Breast epithelium (tissue), 4 donors: ENCODE data around the gene ATP1B1. TPM values are rescaled to one million over a fixed set of nuclear protein-coding genes. Genes with fewer than 3 reads are reported as not detected.

ENCODE experiments used
- DNase-seq, 2 donors: peaks; one replicate each; pipeline ENCODE4 v3.0.0-alpha.2; 2019; ENCODE audit warnings: low spot score in 2 of 2
- H3K27ac ChIP-seq, 2 donors: fragments of 200-600 bp; sonication (generic) in 1 of 2; one replicate each; pipeline ENCODE4 v1.5.1; 2016 to 2019; ENCODE audit warnings: mild to moderate bottlenecking in 1 of 2
- H3K27me3 ChIP-seq, 2 donors: fragments of 200-600 bp; sonication (generic) in 1 of 2; one replicate each; pipeline versions ENCODE4 v1.5.1 to v1.6.0; 2017 to 2019; ENCODE audit warnings: control low read depth in 1 of 2, mild to moderate bottlenecking in 1 of 2
- H3K36me3 ChIP-seq: fragments of 200-600 bp; one replicate; pipeline ENCODE4 v1.5.1; 2019
- H3K4me1 ChIP-seq, 2 donors: fragments of 200-600 bp; sonication (generic); one replicate each; pipeline ENCODE4 v1.5.1; 2016 to 2019; ENCODE audit warnings: control low read depth in 1 of 2
- H3K4me3 ChIP-seq, 3 donors: fragments of 200-600 bp; sonication (generic); 1 replicate in 2 of 3; 2 replicates in 1 of 3; pipeline ENCODE4 v1.5.1; 2016 to 2019; ENCODE audit warnings: mild to moderate bottlenecking in 3 of 3, moderate library complexity in 2 of 3
- H3K9me3 ChIP-seq, 2 donors: fragments of 200-600 bp; sonication (generic) in 1 of 2; one replicate each; pipeline ENCODE4 v1.5.1; 2016 to 2019; ENCODE audit warnings: control low read depth in 1 of 2
- CTCF ChIP-seq, 3 donors: fragments of 450-650 bp; IDR thresholded peaks; one replicate each; pipeline ENCODE4 v1.5.1; 2016 to 2017; ENCODE audit warnings: antibody characterized with exemption in 3 of 3, mild to moderate bottlenecking in 3 of 3, moderate library complexity in 3 of 3
- POLR2A ChIP-seq: fragments of 450-650 bp; IDR thresholded peaks from one replicate; pipeline ENCODE4 v1.6.1; 2016; ENCODE audit warnings: antibody characterized with exemption, mild to moderate bottlenecking, moderate library complexity
- POLR2AphosphoS5 ChIP-seq, 3 donors: sonication (generic); formaldehyde crosslinking; IDR thresholded peaks; one replicate each; pipeline ENCODE4 v1.6.1; 2017; ENCODE audit warnings: antibody characterized with exemption in 3 of 3
- intact Hi-C: fragments of 100-400 bp; cut with DNase I; formaldehyde crosslinking; loops from one replicate; pipeline ENCODE4 v1.15.1; 2023; ENCODE audit warnings: low total_unique reads
- total RNA-seq, 3 donors: library from RNA; depleted of rRNA; stranded (reverse); fragments of >200 nt; gene quantifications; one replicate each; pipeline ENCODE4 v1.1.0, GENCODE V29; 2016

Gene ATP1B1
- total RNA-seq, 3 donors from 2014 or later, result 21.8 to 173 (median 46.9) TPM

GRCh38 chr1:169129109-169129784 is 22.8 kb downstream of the ATP1B1 start:
- Histone ChIP-seq H3K27ac (no peak overlapping the region), H3K4me1 (no peaks in the 10 kb centered on the region), H3K27me3 (no peaks in the 10 kb centered on the region), H3K36me3 (no peaks in the 10 kb centered on the region), H3K4me3 (no peak overlapping the region), H3K9me3 (no peaks in the 10 kb centered on the region)
- TF ChIP-seq CTCF (IDR thresholded peaks at IDR 0.05) (no peak), POLR2A (no peak), POLR2AphosphoS5 (IDR thresholded peaks at IDR 0.05) (no peak)
- intact Hi-C loops, result no loop called here
- DNase-seq, result no peak

- Histone ChIP-seq H3K4me1 (no peaks in the 10 kb centered on the region), H3K4me3 (no peak overlapping the region), H3K36me3 (no peaks in the 10 kb centered on the region), H3K27ac (no peak overlapping the region), H3K27me3 (no peaks in the 10 kb centered on the region), H3K9me3 (no peaks in the 10 kb centered on the region)
- no peak for DNase-seq
- intact Hi-C loops, result loop anchor here (5.0 kb wide), 1 partner anchor 618 kb away; no protein-coding TSS in a partner anchor
- TF ChIP-seq POLR2A (no peak), CTCF (IDR thresholded peaks at IDR 0.05) (no peak), POLR2AphosphoS5 (IDR thresholded peaks at IDR 0.05) (no peak)
These were observed 24.2 kb downstream of the ATP1B1 start for GRCh38 chr1:169130683-169131082.

- Histone ChIP-seq H3K27me3 (no peaks in the 10 kb centered on the region), H3K27ac (peak overlapping the region in 1 of 2 donors; percentile 10), H3K4me3 (no peak overlapping the region), H3K4me1 (no peaks in the 10 kb centered on the region), H3K36me3 (no peaks in the 10 kb centered on the region), H3K9me3 (no peaks in the 10 kb centered on the region)
- intact Hi-C loops, result loop anchor here (5.0 kb wide), 1 partner anchor 620 kb away; no protein-coding TSS in a partner anchor
- DNase-seq, result no peak
- TF ChIP-seq POLR2AphosphoS5 (IDR thresholded peaks at IDR 0.05), result no peak
- TF ChIP-seq POLR2A, result no peak
- no peak for TF ChIP-seq CTCF (IDR thresholded peaks at IDR 0.05)
These were observed 26.2 kb downstream of the ATP1B1 start for GRCh38 chr1:169132512-169133227.

- Histone ChIP-seq H3K36me3 (no peaks in the 10 kb centered on the region), H3K4me1 (no peaks in the 10 kb centered on the region), H3K4me3 (no peak overlapping the region), H3K27me3 (no peaks in the 10 kb centered on the region), H3K9me3 (no peaks in the 10 kb centered on the region), H3K27ac (peak overlapping the region in 1 of 2 donors; percentile 10)
- no peak for DNase-seq
- intact Hi-C loops, result loop anchor here (5.0 kb wide), 1 partner anchor 621 kb away; no protein-coding TSS in a partner anchor
- TF ChIP-seq CTCF (IDR thresholded peaks at IDR 0.05) (no peak), POLR2A (no peak), POLR2AphosphoS5 (IDR thresholded peaks at IDR 0.05) (no peak)
These were observed 26.7 kb downstream of the ATP1B1 start for GRCh38 chr1:169133228-169133576.
